Inferior parietal cortex (tissue), 1 donor: ENCODE data around the gene MRGPRD.
A peak's percentile ranks its signal among the peaks of the same experiment; 100 is the strongest.

Experiments
- DNase-seq: peaks from one replicate; pipeline ENCODE4 v3.0.0-alpha.2; 2016; ENCODE audit errors: extremely low spot score

The MRGPRD gene

GRCh38 chr11:68980776-68981065 is at the start of gene MRGPRD:
Gene MRGPRD, minus strand, starts transcription at chr11:68980986. Its CDS starts 0 bp downstream, at chr11:68980986.
- no peak for DNase-seq

DNA sequence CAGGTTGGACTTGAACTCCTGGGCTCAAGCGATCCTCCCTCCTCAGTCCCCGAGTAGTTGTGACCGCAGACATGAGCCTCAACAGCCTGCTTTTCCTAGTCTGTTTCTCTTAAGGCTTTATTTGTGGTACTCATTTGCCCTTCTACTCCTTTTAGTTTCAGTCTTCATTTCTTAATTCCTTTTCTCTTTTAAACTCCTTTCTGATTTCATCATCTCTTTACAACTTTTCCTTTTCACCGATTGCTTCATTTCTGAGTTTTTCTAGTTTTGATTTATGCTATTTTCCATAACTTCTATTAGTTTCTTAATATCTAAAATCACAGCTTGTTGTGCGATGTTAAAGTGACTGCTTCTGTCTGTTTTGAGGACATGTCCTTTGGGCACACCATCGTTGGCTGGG is 49.5 kb upstream of the MRGPRD start:
- DNase-seq, result no peak

- DNase-seq, result no peak
These were observed 47.1 kb upstream of the MRGPRD start for GRCh38 chr11:69027704-69028372.

GRCh38 chr11:69024509-69024908 is 43.7 kb upstream of the MRGPRD start:
- DNase-seq, result no peak

GRCh38 chr11:69022260-69022659 is 41.5 kb upstream of the MRGPRD start:
- no peak for DNase-seq

DNA sequence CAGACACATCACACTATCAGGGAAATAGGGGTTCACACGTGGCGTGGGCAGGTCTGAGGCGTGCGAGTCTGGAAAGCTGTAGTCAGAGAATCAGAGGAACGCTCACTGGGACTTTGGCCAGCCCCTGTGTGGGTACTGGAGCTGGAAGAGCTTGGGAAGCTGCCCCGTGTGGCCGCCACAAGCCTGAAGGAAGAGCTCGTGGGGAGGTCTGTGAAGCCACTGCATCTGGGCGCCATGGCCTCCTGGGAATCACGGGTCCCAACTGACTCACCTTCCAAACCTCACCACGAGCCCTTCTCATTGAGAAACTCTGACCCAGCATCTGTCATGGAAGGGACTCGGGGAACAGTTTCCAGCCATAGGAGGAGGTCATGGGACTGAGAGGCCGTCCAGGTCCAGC is 38.1 kb upstream of the MRGPRD start:
- DNase-seq, result no peak

- no peak for DNase-seq
These were observed 37.2 kb upstream of the MRGPRD start for GRCh38 chr11:69017951-69018350.

GRCh38 chr11:69014898-69015549 is 34.2 kb upstream of the MRGPRD start:
- DNase-seq, result no peak

GRCh38 chr11:69014084-69014851 is 33.5 kb upstream of the MRGPRD start:
- DNase-seq, result no peak

DNA sequence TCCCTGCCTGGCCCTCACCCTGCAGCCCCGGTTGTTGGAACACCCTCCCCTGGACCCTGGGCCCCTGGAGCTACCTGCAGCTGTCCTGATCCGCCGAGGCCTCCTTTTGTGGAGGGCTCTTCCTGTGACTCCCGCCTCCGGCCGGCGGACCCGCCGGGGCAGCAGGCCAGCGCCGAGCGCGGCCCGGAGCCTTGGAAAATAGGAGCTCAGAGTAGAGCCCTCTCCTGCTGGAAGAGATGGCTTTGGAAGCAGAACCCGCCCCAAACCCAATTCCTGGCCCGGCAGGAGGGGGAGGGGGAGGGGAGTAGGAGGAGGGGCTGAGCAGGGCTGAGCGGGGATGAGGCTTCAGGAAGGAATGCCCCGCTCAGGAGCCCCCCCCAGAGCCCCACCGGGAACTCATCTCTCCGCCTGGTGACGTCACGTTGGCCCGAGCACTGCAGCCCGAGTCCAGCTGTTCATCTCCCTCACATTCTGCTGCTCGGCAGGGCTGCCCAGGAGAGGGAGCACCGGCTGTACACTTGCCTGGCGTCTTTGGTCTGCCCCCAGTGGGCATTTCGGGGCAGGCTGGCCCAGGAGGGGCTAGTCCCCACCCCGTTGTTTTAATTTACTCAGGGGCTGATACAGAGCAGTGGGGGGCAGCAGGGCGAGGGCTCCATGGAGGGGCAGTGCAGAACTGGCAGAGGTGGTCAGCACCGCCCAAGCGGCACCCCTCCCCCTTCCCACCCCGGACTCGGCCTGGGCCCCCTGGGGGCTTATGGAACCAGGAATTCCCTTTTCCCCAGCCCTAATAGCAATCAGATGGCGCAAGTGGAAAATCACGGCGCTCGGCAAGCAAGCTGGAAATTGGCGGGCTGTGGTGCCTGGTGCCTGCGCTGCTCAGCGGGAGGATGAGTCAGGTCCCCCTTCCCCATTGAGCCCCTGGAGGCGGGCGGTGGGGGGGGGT is 32.5 kb upstream of the MRGPRD start, which contains the start of gene MRGPRF:
TSS of gene MRGPRF (minus strand) at position 238 of the 943 bp plus-strand sequence. CDS start 3,345 bp downstream, outside the sequence.
- no peak for DNase-seq

DNA sequence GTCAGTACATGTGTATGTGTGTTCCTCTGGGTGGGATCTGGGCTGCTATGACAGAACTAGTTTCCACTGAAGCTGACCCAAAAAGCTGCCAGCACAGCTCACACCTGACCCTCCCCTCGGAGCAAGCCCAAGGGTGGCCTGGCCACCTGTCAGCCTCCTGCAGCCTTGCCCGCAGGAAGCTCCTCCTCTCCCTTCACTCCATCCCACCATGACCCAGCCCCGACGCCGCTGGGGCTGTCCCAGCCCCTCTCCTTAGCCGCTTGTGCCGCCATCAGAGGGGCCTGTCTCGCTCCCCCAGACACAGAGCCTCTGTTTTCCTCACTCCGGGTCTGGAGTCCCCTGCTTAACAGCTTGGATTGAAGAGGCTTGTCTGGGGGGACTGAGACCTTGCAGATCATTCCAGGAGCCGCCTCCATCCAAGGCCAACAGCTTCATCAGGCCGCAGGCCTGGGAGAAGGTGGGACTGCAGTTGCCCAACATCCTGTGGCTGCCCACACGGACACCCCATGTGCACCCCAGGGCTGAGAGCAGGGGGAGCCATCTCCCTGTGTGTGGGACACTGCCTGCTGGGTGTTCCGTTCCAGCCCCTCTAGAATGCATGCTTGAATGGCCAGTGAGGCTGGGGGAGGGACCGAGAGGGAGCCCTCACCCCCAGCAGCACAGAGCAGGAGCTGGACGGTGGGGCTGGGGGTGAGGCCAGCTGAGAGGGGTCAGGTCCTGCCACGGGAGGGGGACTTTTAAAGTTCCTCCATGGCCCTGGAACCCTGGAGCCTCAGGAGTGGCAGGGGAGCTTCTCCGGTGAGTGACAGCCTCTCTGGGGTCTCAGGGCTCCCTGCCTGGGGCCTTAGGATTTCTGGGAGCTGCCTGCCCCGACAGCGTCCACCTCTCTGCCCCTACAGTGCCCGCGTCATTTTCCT is 31.6 kb upstream of the MRGPRD start:
- no peak for DNase-seq

DNA sequence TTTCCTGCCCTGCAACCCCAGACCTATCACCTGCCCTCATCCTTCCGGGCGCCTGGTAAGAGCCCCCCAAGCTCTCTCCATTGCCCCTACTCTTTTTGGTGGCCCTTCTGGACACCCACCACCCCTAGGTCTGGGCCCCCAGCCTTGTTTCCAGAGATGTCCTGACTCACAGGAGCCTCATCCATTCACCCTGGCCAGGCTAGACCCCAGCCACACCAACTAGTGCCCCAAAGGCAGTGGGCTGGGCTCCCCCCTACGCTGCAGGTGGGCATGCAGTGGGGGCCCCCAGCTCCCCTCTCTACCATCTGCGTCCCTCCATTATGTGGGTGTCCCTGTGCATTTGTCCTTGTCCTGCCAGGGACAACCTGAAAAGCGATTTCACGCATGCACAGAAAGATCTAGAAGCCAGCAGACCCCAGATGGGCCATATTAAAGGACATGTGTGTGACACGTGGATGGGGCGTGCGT is 30.9 kb upstream of the MRGPRD start:
- DNase-seq, result no peak

- DNase-seq, result peak; percentile 38
These were observed 30.3 kb upstream of the MRGPRD start for GRCh38 chr11:69010964-69011623.

DNA sequence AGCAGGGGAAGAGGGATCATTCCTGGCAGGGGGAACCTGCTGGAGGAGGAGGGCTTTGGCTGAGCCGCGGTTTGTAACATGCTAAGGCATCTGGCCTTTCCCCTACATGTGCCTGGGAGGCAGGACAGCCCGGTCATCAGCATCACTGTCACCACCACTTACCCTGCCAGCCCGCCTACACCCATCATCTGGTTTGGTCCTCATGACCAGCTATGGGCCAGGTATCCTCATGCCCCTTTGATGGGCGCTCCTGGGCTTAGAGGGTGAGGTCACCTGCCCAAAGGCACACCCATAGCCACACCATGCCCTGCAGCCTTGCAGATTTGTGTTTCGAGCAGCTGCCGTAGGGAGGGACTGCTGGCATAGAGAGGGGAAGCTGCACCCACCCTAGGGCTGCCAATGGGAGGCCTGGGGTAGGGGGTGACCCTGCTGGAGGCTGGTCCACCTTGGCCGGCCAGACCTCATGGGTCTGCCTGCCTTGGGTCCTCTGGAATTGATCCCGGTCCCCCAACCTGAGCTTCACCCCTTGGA is 29.6 kb upstream of the MRGPRD start:
- no peak for DNase-seq

DNA sequence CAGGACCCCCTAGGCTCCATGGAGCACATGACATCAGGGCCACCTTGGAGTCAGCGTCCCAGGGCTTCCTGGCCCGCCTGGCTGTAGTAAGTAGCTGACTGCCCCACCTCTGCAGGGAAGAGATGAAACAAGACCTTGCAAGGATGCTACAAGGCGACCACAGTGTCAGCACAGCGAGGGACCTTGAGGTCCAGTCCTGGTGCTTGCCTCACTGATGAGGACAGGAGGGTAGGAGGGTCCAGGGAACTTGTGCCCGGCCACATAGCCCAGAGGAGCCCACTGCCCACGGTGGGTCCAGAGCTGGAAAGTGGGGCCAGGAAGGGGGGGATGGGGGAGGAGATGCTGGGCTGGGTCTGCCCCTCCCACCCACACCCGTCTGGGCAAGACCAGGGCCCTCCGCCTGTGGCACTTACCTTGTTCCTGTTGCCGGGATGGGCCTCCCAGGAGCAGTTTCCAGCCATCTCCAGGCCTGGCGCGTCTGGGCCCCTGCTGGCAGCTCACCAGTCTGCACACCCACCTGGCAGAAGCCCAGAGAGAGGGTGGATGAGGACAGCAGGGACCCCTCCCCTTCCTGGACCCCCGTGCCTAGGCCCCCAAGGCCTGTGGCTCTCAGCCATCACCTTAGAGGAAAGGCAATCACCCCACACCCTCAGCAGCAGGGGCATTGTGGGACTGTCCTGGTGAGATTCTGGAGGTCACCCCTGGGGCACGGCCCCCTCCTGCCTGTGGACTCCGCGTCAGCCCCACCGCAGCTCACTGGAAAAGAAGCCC is 28.8 kb upstream of the MRGPRD start:
- DNase-seq, result no peak

GRCh38 chr11:69008737-69009440 is 28.1 kb upstream of the MRGPRD start:
- DNase-seq, result no peak

GRCh38 chr11:69007975-69008381 is 27.2 kb upstream of the MRGPRD start:
- no peak for DNase-seq

DNA sequence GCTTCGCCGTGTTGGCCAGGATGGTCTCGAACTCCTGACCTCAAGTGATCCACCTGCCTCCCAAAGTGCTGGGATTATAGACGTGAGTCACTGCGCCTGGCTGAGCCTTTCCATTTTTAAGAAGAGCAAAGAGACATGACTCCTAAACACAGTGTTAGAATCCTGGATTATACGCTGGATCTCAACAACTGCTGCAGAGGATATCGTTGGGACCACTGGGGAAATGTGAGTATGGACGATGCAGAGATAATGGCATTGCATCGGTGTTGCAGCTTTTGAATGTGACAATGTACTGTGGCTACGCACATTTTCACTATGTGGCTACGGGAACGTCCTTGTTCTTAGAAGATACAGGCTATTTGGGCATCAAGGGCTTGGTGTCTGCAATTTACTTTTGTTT is 26.0 kb upstream of the MRGPRD start:
- DNase-seq, result no peak
